ENCODE data around the gene ADK.

GRCh38 chr10:74733612-74734011 is 582.6 kb downstream of the ADK start:
- TF ChIP-seq POLR2A (IDR thresholded peaks at IDR 0.05) (no peak), POLR2AphosphoS5 (IDR thresholded peaks at IDR 0.05) (no peak)
- TF ChIP-seq, protein P1, sequence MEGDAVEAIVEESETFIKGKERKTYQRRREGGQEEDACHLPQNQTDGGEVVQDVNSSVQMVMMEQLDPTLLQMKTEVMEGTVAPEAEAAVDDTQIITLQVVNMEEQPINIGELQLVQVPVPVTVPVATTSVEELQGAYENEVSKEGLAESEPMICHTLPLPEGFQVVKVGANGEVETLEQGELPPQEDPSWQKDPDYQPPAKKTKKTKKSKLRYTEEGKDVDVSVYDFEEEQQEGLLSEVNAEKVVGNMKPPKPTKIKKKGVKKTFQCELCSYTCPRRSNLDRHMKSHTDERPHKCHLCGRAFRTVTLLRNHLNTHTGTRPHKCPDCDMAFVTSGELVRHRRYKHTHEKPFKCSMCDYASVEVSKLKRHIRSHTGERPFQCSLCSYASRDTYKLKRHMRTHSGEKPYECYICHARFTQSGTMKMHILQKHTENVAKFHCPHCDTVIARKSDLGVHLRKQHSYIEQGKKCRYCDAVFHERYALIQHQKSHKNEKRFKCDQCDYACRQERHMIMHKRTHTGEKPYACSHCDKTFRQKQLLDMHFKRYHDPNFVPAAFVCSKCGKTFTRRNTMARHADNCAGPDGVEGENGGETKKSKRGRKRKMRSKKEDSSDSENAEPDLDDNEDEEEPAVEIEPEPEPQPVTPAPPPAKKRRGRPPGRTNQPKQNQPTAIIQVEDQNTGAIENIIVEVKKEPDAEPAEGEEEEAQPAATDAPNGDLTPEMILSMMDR (IDR thresholded peaks at IDR 0.05) = no peak

Data from stomach (tissue), 4 donors.